ENCODE measurements around the gene PRKD1. TPM values are rescaled to one million over a fixed set of nuclear protein-coding genes. Genes with fewer than 3 reads are reported as not detected.
"Not testable (repeated sequence)": the region's sequence is repeated elsewhere in the genome, so short reads cannot be mapped to it uniquely, and the experiment has no call there.

Gene PRKD1
- total RNA-seq, 2 donors from 2014 or later, result 1.0 to 2.8 TPM

GRCh38 chr14:29783556-29783955, 144.1 kb downstream of the PRKD1 start:
- no peaks in the 10 kb centered on the region for H3K36me3 ChIP-seq
- H3K27me3 ChIP-seq, result no peaks in the 10 kb centered on the region
- no peak overlapping the region for H3K9ac ChIP-seq (ENCODE audit: low read depth in 2 of 2, low read length in 2 of 2)
- no peaks in the 10 kb centered on the region for H3K9me3 ChIP-seq
- H3K4me3 ChIP-seq, result no peak overlapping the region
- no peak for DNase-seq
- TF ChIP-seq, protein P1, sequence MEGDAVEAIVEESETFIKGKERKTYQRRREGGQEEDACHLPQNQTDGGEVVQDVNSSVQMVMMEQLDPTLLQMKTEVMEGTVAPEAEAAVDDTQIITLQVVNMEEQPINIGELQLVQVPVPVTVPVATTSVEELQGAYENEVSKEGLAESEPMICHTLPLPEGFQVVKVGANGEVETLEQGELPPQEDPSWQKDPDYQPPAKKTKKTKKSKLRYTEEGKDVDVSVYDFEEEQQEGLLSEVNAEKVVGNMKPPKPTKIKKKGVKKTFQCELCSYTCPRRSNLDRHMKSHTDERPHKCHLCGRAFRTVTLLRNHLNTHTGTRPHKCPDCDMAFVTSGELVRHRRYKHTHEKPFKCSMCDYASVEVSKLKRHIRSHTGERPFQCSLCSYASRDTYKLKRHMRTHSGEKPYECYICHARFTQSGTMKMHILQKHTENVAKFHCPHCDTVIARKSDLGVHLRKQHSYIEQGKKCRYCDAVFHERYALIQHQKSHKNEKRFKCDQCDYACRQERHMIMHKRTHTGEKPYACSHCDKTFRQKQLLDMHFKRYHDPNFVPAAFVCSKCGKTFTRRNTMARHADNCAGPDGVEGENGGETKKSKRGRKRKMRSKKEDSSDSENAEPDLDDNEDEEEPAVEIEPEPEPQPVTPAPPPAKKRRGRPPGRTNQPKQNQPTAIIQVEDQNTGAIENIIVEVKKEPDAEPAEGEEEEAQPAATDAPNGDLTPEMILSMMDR (IDR thresholded peaks at IDR 0.05), result no peak
- no peak overlapping the region for H3K27ac ChIP-seq
- H3K4me1 ChIP-seq, result no peaks in the 10 kb centered on the region
- intact Hi-C loops (cut with DNase I), result no loop called here

GRCh38 chr14:29782041-29782440, 145.6 kb downstream of the PRKD1 start:
- intact Hi-C loops (cut with DNase I), result no loop called here
- H3K4me1 ChIP-seq, result no peaks in the 10 kb centered on the region
- TF ChIP-seq, protein P1 (IDR thresholded peaks at IDR 0.05), result no peak
- no peak overlapping the region for H3K27ac ChIP-seq
- H3K4me3 ChIP-seq, result no peak overlapping the region
- no peaks in the 10 kb centered on the region for H3K36me3 ChIP-seq
- H3K27me3 ChIP-seq, result no peaks in the 10 kb centered on the region
- DNase-seq, result no peak
- no peaks in the 10 kb centered on the region for H3K9me3 ChIP-seq
- H3K9ac ChIP-seq (ENCODE audit: low read depth in 2 of 2, low read length in 2 of 2), result no peak overlapping the region

DNA sequence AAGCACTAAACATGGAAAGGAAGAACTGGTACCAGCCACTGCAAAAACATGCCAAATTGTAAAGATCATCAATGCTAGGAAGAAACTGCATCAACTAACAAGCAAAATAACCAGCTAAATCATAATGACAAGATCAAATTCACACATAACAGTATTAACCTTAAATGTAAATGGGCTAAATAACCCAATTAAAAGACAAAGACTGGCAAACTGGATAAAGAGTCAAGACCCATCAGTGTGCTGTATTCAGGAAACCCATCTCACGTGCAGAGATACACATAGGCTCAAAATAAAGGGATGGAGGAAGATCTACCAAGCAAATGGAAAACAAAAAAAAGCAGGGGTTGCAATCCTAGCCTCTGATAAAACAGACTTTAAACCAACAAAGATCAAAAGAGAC, 150.5 kb downstream of the PRKD1 start:
- H3K4me1 ChIP-seq; H3K36me3 ChIP-seq; H3K27me3 ChIP-seq; DNase-seq; H3K9me3 ChIP-seq; H3K27ac ChIP-seq; H3K9ac ChIP-seq (ENCODE audit: low read depth in 2 of 2, low read length in 2 of 2); intact Hi-C loops (cut with DNase I); H3K4me3 ChIP-seq: not testable (repeated sequence)

DNA sequence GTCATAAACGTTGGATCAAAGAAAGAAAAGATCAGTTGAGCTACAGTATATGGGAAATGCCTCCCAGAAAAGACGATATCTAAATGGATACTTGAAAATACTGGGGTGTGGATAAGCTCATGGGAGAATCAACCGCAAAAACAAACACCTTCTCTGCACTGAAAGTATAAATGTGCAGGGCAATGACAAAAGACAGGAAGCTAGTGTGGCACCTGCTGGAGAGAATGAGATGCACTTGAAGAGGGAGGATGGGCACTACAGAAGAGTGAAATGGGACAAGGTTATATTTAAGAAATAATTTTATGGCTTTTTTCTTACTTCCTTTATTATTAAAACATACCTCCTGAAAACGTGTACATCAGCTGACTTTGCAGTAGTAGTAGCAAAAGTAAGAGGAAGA, 153.7 kb downstream of the PRKD1 start:
- TF ChIP-seq, protein P1 (IDR thresholded peaks at IDR 0.05), result no peak
- no peaks in the 10 kb centered on the region for H3K4me1 ChIP-seq
- no peak overlapping the region for H3K27ac ChIP-seq
- H3K27me3 ChIP-seq, result no peaks in the 10 kb centered on the region
- no peaks in the 10 kb centered on the region for H3K36me3 ChIP-seq
- no peaks in the 10 kb centered on the region for H3K9me3 ChIP-seq
- no peak overlapping the region for H3K9ac ChIP-seq (ENCODE audit: low read depth in 2 of 2, low read length in 2 of 2)
- DNase-seq, result no peak
- intact Hi-C loops (cut with DNase I), result no loop called here
- H3K4me3 ChIP-seq, result no peak overlapping the region

GRCh38 chr14:29763342-29763858, 164.2 kb downstream of the PRKD1 start:
- H3K4me1 ChIP-seq, result no peaks in the 10 kb centered on the region
- H3K36me3 ChIP-seq, result no peaks in the 10 kb centered on the region
- no peak overlapping the region for H3K4me3 ChIP-seq
- H3K27ac ChIP-seq, result no peak overlapping the region
- no peak for DNase-seq
- intact Hi-C loops (cut with DNase I), result no loop called here
- TF ChIP-seq, protein P1 (IDR thresholded peaks at IDR 0.05), result no peak
- no peak overlapping the region for H3K9ac ChIP-seq (ENCODE audit: low read depth in 2 of 2, low read length in 2 of 2)
- no peaks in the 10 kb centered on the region for H3K9me3 ChIP-seq
- H3K27me3 ChIP-seq, result no peaks in the 10 kb centered on the region

DNA sequence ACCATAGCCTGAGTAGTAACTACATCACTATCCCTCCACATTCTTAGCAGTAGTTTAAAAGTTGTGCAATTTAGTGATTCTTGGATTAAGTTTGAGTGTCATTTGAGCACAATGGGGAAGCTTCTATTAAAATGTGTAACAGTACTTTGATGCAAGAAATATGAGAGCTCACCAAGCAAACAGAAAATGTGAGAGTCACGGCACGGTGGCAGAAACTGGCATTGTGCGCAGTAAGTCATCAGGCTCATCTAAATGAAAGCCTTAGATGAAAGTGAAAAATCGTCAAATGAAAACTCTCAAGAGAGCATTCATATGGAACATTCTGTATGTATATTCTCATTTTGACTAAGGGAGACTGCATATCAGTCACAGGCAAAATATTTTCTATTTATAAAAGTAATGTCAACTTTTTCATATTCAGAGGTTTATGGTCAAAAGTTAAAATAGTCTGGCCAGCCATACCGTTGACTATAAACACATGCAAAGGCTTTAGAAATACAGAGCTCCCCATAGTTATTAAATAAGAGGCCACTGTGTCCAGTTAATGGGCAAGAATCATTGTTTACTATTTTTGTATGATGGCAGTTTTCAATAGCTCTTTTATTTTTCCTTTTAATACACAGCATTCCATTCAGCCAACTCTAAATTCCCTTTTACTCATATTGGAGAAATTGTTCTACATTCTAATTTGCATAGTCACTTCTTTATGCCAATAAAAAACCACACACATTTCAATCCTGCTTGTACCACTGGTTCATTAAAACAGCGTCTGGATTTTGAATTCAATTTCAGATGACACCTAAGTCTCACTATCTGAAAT, 167.9 kb downstream of the PRKD1 start:
- no peaks in the 10 kb centered on the region for H3K36me3 ChIP-seq
- no peak for DNase-seq
- H3K27ac ChIP-seq, result no peak overlapping the region
- no peak overlapping the region for H3K4me3 ChIP-seq
- H3K4me1 ChIP-seq, result no peaks in the 10 kb centered on the region
- H3K9ac ChIP-seq (ENCODE audit: low read depth in 2 of 2, low read length in 2 of 2), result no peak overlapping the region
- no peaks in the 10 kb centered on the region for H3K27me3 ChIP-seq
- no peaks in the 10 kb centered on the region for H3K9me3 ChIP-seq
- TF ChIP-seq, protein P1 (IDR thresholded peaks at IDR 0.05), result no peak
- intact Hi-C loops (cut with DNase I), result no loop called here

Measured in colonic mucosa (tissue), 4 donors.